Colonic mucosa (tissue), 4 donors: Measurements from ENCODE around the gene FRZB. TPM values are rescaled to one million over a fixed set of nuclear protein-coding genes. Genes with fewer than 3 reads are reported as not detected.

Experiments
- DNase-seq: peaks from one replicate; pipeline ENCODE4 v3.0.0-alpha.2; 2020
- H3K27ac ChIP-seq: fragments of 200-600 bp; one replicate; pipeline ENCODE4 v1.8.0; 2021
- H3K27me3 ChIP-seq: fragments of 200-600 bp; one replicate; pipeline ENCODE4 v1.8.0; 2021
- H3K36me3 ChIP-seq: fragments of 200-600 bp; one replicate; pipeline ENCODE4 v1.8.0; 2021
- H3K4me1 ChIP-seq: fragments of 200-600 bp; one replicate; pipeline ENCODE4 v1.8.0; 2021; ENCODE audit warnings: mild to moderate bottlenecking
- H3K4me3 ChIP-seq: fragments of 200-600 bp; one replicate; pipeline ENCODE4 v1.8.0; 2021
- H3K9ac ChIP-seq, 2 donors: one replicate each; pipeline ENCODE4 v1.7.0; 2013; ENCODE audit warnings: control low read depth in 2 of 2, low read depth in 2 of 2, low read length in 2 of 2
- H3K9me3 ChIP-seq: fragments of 200-600 bp; one replicate; pipeline ENCODE4 v1.8.0; 2021
- CTCF ChIP-seq: fragments of 200-600 bp; IDR thresholded peaks from one replicate; pipeline ENCODE4 v1.8.0; 2022; ENCODE audit warnings: antibody characterized with exemption, mild to moderate bottlenecking
- intact Hi-C: fragments of 100-400 bp; cut with DNase I; formaldehyde crosslinking; loops from one replicate; pipeline ENCODE4 v1.14.1; 2022
- total RNA-seq, 2 donors: library from RNA; stranded (reverse); fragmentation: NEBNext Ultra II Directional in 1 of 2; extraction: Animal tissue kit (Norgen Biotek cat#: 25700) in 1 of 2; gene quantifications; one replicate each; pipeline ENCODE4 v1.2.1, GENCODE V29; 2021
- donor health status: healthy.
- donor health status: DM: no; HTN: no; CAD: no.
- donor health status: DM: no; HTN: no; CAD: no.

The FRZB gene
- total RNA-seq, 2 donors from 2014 or later = 12.8 to 26.8 TPM

GRCh38 chr2:182903566-182903965, 37.1 kb upstream of the FRZB start:
- Histone ChIP-seq H3K36me3 (no peaks in the 10 kb centered on the region), H3K27me3 (no peaks in the 10 kb centered on the region), H3K9ac (no peak overlapping the region), H3K9me3 (no peaks in the 10 kb centered on the region), H3K4me3 (no peak overlapping the region), H3K4me1 (no peaks in the 10 kb centered on the region), H3K27ac (no peak overlapping the region)
- TF ChIP-seq CTCF = no peak
- intact Hi-C loops = no loop called here
- DNase-seq = no peak

- H3K9me3 ChIP-seq = no peaks in the 10 kb centered on the region
- H3K27me3 ChIP-seq = no peaks in the 10 kb centered on the region
- TF ChIP-seq CTCF = no peak
- H3K36me3 ChIP-seq = no peaks in the 10 kb centered on the region
- H3K4me3 ChIP-seq = no peak overlapping the region
- intact Hi-C loops = no loop called here
- no peak overlapping the region for H3K9ac ChIP-seq
- no peak for DNase-seq
- H3K27ac ChIP-seq = no peak overlapping the region
- no peaks in the 10 kb centered on the region for H3K4me1 ChIP-seq
These were observed 35.3 kb upstream of the FRZB start for GRCh38 chr2:182901748-182902147.

GRCh38 chr2:182898718-182899117, 32.3 kb upstream of the FRZB start:
- H3K4me3 ChIP-seq = no peak overlapping the region
- H3K9me3 ChIP-seq = no peaks in the 10 kb centered on the region
- TF ChIP-seq CTCF = no peak
- H3K27ac ChIP-seq = no peak overlapping the region
- no peaks in the 10 kb centered on the region for H3K27me3 ChIP-seq
- H3K36me3 ChIP-seq = no peaks in the 10 kb centered on the region
- H3K9ac ChIP-seq = no peak overlapping the region
- DNase-seq = no peak
- H3K4me1 ChIP-seq = no peaks in the 10 kb centered on the region
- intact Hi-C loops = no loop called here

- Histone ChIP-seq H3K9me3 (no peaks in the 10 kb centered on the region), H3K9ac (no peak overlapping the region), H3K4me1 (no peaks in the 10 kb centered on the region), H3K36me3 (no peaks in the 10 kb centered on the region), H3K27me3 (no peaks in the 10 kb centered on the region), H3K4me3 (no peak overlapping the region), H3K27ac (no peak overlapping the region)
- no peak for TF ChIP-seq CTCF
- no peak for DNase-seq
- intact Hi-C loops = no loop called here
These were observed 30.7 kb upstream of the FRZB start for GRCh38 chr2:182897137-182897536.

- TF ChIP-seq CTCF = no peak
- Histone ChIP-seq H3K9me3 (no peaks in the 10 kb centered on the region), H3K27me3 (no peaks in the 10 kb centered on the region), H3K36me3 (no peaks in the 10 kb centered on the region), H3K4me1 (no peaks in the 10 kb centered on the region), H3K4me3 (no peak overlapping the region), H3K27ac (no peak overlapping the region), H3K9ac (no peak overlapping the region)
- no peak for DNase-seq
- intact Hi-C loops = no loop called here
These were observed 29.4 kb upstream of the FRZB start for GRCh38 chr2:182895798-182896197.

GRCh38 chr2:182895169-182895568, 28.7 kb upstream of the FRZB start:
- Histone ChIP-seq H3K36me3 (no peaks in the 10 kb centered on the region), H3K4me3 (no peak overlapping the region), H3K27me3 (no peaks in the 10 kb centered on the region), H3K9ac (no peak overlapping the region), H3K9me3 (no peaks in the 10 kb centered on the region), H3K4me1 (no peaks in the 10 kb centered on the region), H3K27ac (no peak overlapping the region)
- intact Hi-C loops = no loop called here
- TF ChIP-seq CTCF = no peak
- no peak for DNase-seq
